Caco-2 (cell line): ENCODE data around the gene ADCY1. TPM values are rescaled to one million over a fixed set of nuclear protein-coding genes. Genes with fewer than 3 reads are reported as not detected.

Experiments used
- BruUV-seq: library from RNA; stranded (reverse); fragments of 400-500 nt; replicated peaks from 2 replicates; lab custom pipeline; 2021; lab: Mats Ljungman, UMichigan
- CTCF ChIA-PET: fragments of 300-600 bp; sonication (Branson Sonifier 250); formaldehyde crosslinking; loops from one replicate; lab custom pipeline; 2022; ENCODE audit warnings: antibody characterized with exemption; lab: Charles Lee
- POLR2A ChIA-PET: fragments of 300-600 bp; sonication (Branson Sonifier 250); formaldehyde crosslinking; loops from one replicate; lab custom pipeline; 2022; ENCODE audit warnings: antibody characterized with exemption; lab: Charles Lee
- DNase-seq, 2 experiments: peaks; one replicate each; pipeline versions ENCODE4 v3.0.0 to v3.0.0-alpha.2; 2020 to 2022
- H3K27me3 ChIP-seq: replicated peaks from 2 replicates; pipeline ENCODE4 v1.6.0; 2011; ENCODE audit warnings: low read length; ENCODE audit not compliant: control insufficient read depth, insufficient read depth
- H3K36me3 ChIP-seq: 2 replicates; pipeline ENCODE4 v1.5.1; 2011; ENCODE audit warnings: low read length; ENCODE audit not compliant: control insufficient read depth, insufficient read depth
- H3K4me1 ChIP-seq: fragments of 250-450 bp; sonication (Bioruptor Pico); 2 replicates; pipeline ENCODE4 v1.5.1; 2020; ENCODE audit warnings: mild to moderate bottlenecking
- H3K4me3 ChIP-seq: 2 replicates; pipeline ENCODE4 v1.5.1; 2011; ENCODE audit warnings: low read depth, mild to moderate bottlenecking, control low read depth, low read length
- H3K9me3 ChIP-seq: fragments of 250-450 bp; sonication (Bioruptor Pico); 2 replicates; pipeline ENCODE4 v1.5.1; 2020; ENCODE audit warnings: mild to moderate bottlenecking, moderate library complexity
- H3K27ac Mint-ChIP-seq: one replicate; pipeline ENCODE4 v1.8.0; 2022; ENCODE audit warnings: mixed read lengths; ENCODE audit not compliant: unreplicated experiment
- H3K27me3 Mint-ChIP-seq: one replicate; pipeline ENCODE4 v1.8.0; 2022; ENCODE audit warnings: mixed read lengths; ENCODE audit not compliant: insufficient read depth, unreplicated experiment
- H3K36me3 Mint-ChIP-seq: one replicate; pipeline ENCODE4 v1.8.0; 2022; ENCODE audit warnings: mild to moderate bottlenecking, mixed read lengths; ENCODE audit not compliant: insufficient read depth, unreplicated experiment
- H3K4me1 Mint-ChIP-seq: one replicate; pipeline ENCODE4 v1.8.0; 2022; ENCODE audit warnings: low read depth, mixed read lengths; ENCODE audit not compliant: unreplicated experiment
- H3K4me3 Mint-ChIP-seq: one replicate; pipeline ENCODE4 v1.8.0; 2022; ENCODE audit warnings: mild to moderate bottlenecking, moderate library complexity, mixed read lengths; ENCODE audit not compliant: unreplicated experiment
- H3K9me3 Mint-ChIP-seq: one replicate; pipeline ENCODE4 v1.8.0; 2022; ENCODE audit warnings: mixed read lengths; ENCODE audit not compliant: unreplicated experiment
- CTCF ChIP-seq, 2 experiments: fragments of 200-600 bp in 1 of 2; IDR thresholded peaks; 1 replicate in 1 of 2; 2 replicates in 1 of 2; pipeline versions ENCODE4 v1.5.1 to v1.8.0; 2011 to 2022; ENCODE audit warnings: antibody characterized with exemption in 1 of 2, control low read depth in 1 of 2, inconsistent platforms in 1 of 2, low read depth in 1 of 2, low read length in 1 of 2, mild to moderate bottlenecking in 1 of 2, moderate library complexity in 1 of 2; ENCODE audit not compliant: insufficient read depth in 1 of 2, severe bottlenecking in 1 of 2, unreplicated experiment in 1 of 2
- intact Hi-C: fragments of 100-400 bp; cut with micrococcal nuclease; formaldehyde crosslinking; loops from one replicate; pipeline ENCODE4 v1.10.0; 2022; ENCODE audit not compliant: unreplicated experiment
- total RNA-seq: library from RNA; stranded (reverse); gene quantifications from 2 replicates; pipeline ENCODE4 v1.2.3, GENCODE V29; 2022

Gene ADCY1
- total RNA-seq, 1 experiment from 2014 or later: 2.9 TPM

- Histone ChIP-seq H3K4me1 (peaks cover 4% of the 10 kb centered on the region; the same call in 1 of the 2 replicates), H3K27me3 (no peaks in the 10 kb centered on the region), H3K36me3 (no peaks in the 10 kb centered on the region), H3K9me3 (no peaks in the 10 kb centered on the region), H3K4me3 (no peak overlapping the region)
- BruUV-seq: no TSS peak
- no peak overlapping the region for H3K27ac Mint-ChIP-seq
- no peaks in the 10 kb centered on the region for H3K9me3 Mint-ChIP-seq
- H3K4me3 Mint-ChIP-seq: no peak overlapping the region
- CTCF ChIA-PET: no interaction called here
- TF ChIP-seq CTCF (IDR thresholded peaks at IDR 0.05; ENCODE audit: insufficient read depth in 1 of 2, low read depth in 1 of 2, low read length in 1 of 2, severe bottlenecking in 1 of 2, unreplicated experiment in 1 of 2): no peak
- DNase-seq: no peak
- intact Hi-C loops: no loop called here
- peaks cover 24% of the 10 kb centered on the region for H3K4me1 Mint-ChIP-seq
- H3K27me3 Mint-ChIP-seq: no peaks in the 10 kb centered on the region
- no peaks in the 10 kb centered on the region for H3K36me3 Mint-ChIP-seq
- POLR2A ChIA-PET: no interaction called here
These were observed 108.2 kb downstream of the ADCY1 start for GRCh38 chr7:45682358-45682735.

GRCh38 chr7:45682836-45683555 is 108.8 kb downstream of the ADCY1 start:
- ChIA-PET POLR2A (no interaction called here), CTCF (interaction anchor here (0.7 kb wide), 1 partner anchor 31 kb away, joined by 3 read pairs; no protein-coding TSS in a partner anchor)
- Histone ChIP-seq H3K4me3 (no peak overlapping the region), H3K36me3 (no peaks in the 10 kb centered on the region), H3K9me3 (no peaks in the 10 kb centered on the region), H3K27me3 (no peaks in the 10 kb centered on the region), H3K4me1 (peaks cover 4% of the 10 kb centered on the region; the same call in 1 of the 2 replicates)
- DNase-seq: no peak
- Mint-ChIP-seq H3K4me1 (peaks cover 20% of the 10 kb centered on the region), H3K9me3 (no peaks in the 10 kb centered on the region), H3K36me3 (no peaks in the 10 kb centered on the region), H3K27ac (no peak overlapping the region), H3K4me3 (no peak overlapping the region), H3K27me3 (no peaks in the 10 kb centered on the region)
- intact Hi-C loops: no loop called here
- BruUV-seq: no TSS peak
- TF ChIP-seq CTCF (IDR thresholded peaks at IDR 0.05; ENCODE audit: insufficient read depth in 1 of 2, low read depth in 1 of 2, low read length in 1 of 2, severe bottlenecking in 1 of 2, unreplicated experiment in 1 of 2): no peak

- BruUV-seq: no TSS peak
- TF ChIP-seq CTCF (IDR thresholded peaks at IDR 0.05; ENCODE audit: insufficient read depth in 1 of 2, low read depth in 1 of 2, low read length in 1 of 2, severe bottlenecking in 1 of 2, unreplicated experiment in 1 of 2): no peak
- H3K27me3 Mint-ChIP-seq: no peaks in the 10 kb centered on the region
- no peak for DNase-seq
- H3K4me3 ChIP-seq: no peak overlapping the region
- no peaks in the 10 kb centered on the region for H3K9me3 Mint-ChIP-seq
- H3K4me1 Mint-ChIP-seq: peaks cover 23% of the 10 kb centered on the region
- CTCF ChIA-PET: interaction anchor here (0.7 kb wide), 1 partner anchor 30 kb away, joined by 3 read pairs; no protein-coding TSS in a partner anchor
- intact Hi-C loops: no loop called here
- no peaks in the 10 kb centered on the region for H3K27me3 ChIP-seq
- POLR2A ChIA-PET: no interaction called here
- H3K36me3 ChIP-seq: no peaks in the 10 kb centered on the region
- H3K9me3 ChIP-seq: no peaks in the 10 kb centered on the region
- H3K4me1 ChIP-seq: peaks cover 7% of the 10 kb centered on the region
- no peak overlapping the region for H3K27ac Mint-ChIP-seq
- no peak overlapping the region for H3K4me3 Mint-ChIP-seq
- H3K36me3 Mint-ChIP-seq: no peaks in the 10 kb centered on the region
These were observed 109.5 kb downstream of the ADCY1 start for GRCh38 chr7:45683556-45684148.
